Pulmonary artery endothelial cell (primary cell): Measurements from ENCODE around the gene CD70. TPM values are rescaled to one million over a fixed set of nuclear protein-coding genes. Genes with fewer than 3 reads are reported as not detected.
"Not testable (repeated sequence)": the region's sequence is repeated elsewhere in the genome, so short reads cannot be mapped to it uniquely, and the experiment has no call there.

Experiments
- DNase-seq: peaks from one replicate; pipeline ENCODE4 v3.0.0-alpha.2; 2011; ENCODE audit warnings: low read depth, low spot score
- total RNA-seq: library from RNA; depleted of rRNA; stranded (reverse); fragments of >200 nt; gene quantifications from 2 replicates; pipeline ENCODE4 v1.2.3, GENCODE V29; 2014

Gene CD70
- total RNA-seq, 1 donor from 2014 or later = not detected

DNA sequence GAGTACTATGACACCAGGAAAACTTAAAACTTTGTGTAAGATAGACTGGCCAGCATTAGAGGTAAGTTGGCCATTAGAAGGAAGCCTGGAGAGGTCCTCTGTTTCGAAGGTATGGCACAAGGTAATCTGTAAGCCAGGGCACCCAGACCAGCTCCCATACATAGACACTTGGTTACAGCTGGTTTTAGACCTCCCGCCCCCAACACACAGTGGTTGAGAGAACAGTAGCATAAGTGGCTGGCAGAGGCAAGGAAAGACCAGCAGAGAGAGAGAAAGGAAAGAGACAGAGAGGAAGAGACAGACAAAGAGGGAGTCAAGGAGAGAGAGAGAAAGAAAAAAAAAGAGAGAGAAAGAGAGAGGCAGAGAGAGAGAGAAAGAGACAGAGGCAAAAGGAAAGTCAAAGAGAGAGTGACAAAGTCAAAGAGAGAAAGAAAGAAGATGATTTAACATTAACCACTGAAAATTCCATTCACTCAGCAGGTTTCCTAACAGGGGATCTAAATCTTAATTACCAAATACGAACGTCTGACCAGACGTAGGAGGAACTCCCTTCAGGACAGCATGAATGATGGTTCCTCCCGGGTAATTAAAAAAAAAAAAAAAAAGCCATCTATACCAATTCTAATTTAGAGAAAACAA lies 7.4 kb upstream of the CD70 start:
- not testable (repeated sequence) for DNase-seq

- not testable (repeated sequence) for DNase-seq
These were observed 6.7 kb upstream of the CD70 start for GRCh38 chr19:6597471-6598253.

DNA sequence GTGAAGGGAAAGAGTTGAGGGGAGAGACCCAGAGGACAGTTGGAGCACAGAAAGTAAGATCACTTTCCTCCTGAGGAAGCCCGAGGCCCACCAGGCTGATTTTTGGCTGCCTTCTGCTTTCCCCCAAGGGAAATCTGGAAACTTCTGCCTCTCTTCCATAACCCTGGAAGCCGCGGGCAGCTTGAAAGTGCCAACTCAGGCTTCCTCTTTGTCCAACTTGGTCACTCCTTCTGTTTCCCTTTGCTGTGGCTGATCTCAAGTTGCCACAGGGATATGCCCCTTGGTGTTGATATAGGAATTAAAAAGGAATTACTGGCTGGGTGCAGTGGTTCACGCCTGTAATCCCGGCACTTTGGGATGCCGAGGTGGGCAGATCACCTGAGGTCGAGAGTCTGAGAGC lies 5.7 kb upstream of the CD70 start:
- DNase-seq = no peak

- no peak for DNase-seq
These were observed 2.9 kb upstream of the CD70 start for GRCh38 chr19:6593651-6594416.

GRCh38 chr19:6590258-6590826 lies 608 bp downstream of the CD70 start:
- DNase-seq = no peak

DNA sequence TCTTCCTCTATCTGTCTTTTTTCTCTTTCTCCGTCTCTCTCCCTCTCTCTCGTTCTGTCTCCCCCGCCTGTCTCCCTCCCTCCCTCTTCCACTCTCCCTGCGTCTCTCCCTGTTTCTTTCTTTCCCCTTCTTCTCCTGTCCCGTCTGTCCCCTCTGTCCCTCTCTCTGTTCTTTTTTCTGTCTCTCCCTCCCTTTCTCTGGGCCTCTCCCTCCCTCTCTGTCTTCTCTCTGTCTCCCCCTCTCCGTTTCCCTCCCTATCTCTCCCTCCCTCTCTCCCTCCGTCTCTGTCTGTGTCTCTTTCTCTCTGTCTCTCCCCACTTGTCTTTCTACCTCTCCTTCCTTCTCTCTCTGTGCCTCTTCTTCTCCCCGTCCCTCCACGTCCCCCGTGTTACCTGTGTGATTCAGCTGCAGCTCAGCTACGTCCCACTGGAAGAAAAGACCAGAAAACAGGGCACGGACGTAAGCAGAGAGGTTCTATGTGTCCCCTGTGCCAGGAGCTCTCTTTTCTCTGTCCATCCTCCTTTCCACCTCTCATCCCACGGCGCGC lies 1.2 kb downstream of the CD70 start:
- DNase-seq = no peak

DNA sequence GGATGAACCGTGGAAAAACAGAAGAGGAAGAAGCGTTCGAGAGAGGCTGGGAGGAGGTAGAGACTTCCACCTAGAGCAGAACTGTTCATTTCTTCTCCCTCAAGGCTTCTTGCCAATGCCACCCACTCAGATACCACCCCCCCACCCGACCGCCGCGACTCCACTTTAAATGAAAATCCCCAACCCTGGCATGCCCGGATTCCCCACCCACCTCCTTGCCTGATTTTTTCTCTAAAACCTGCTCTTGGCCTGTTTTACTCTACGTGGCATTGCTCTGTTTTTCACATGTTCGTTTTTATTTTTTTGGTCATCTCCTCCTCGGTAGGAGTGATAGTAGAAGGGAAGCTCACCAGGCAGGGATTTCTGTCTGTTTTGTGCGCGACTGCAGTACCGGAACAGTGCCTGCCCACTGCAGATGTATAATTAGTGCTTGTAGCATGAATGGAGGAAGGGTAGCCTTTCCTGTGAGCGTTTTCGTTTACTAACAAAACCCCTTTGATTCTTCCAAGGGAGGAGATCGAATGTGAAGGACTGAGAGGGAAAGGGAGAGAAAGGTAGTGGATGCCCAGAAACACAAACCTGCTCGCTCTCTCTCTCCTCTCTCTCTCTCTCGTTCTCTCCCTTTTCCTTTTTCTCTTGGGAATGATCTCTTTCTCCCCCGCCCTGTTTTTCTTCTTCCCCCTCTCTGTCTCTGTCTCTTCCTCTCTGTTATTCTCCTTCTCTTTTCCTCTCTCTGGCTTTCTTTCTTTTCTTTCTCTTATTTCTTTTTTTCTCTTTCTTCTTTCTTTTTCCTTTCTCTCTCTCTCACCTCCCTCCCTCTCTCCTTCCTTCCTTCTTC lies 2.2 kb downstream of the CD70 start:
- DNase-seq = no peak

DNA sequence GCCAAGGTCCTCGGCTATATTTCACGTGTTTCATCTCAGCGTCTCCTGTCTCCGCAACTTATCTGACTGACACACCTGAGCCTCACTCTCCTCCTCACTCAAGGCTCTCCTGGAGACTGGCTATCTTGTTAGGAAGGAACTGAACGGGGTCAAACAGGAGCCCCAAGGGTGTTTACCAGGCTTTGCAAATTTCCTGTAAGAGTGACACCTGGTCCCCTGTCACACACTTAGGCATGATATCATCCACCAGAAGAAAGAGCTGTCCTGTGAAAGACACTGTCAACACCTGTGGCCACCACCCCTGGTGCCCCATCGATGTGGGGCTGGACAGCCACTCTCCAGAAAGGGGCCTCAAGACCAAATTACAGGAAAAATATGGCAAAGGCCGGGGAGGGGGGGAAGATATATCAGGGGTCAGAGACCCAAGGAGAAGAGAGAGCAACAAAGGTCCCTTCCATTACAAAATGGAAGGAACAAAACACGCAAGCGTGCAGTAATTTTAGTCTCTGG lies 2.9 kb downstream of the CD70 start:
- no peak for DNase-seq

GRCh38 chr19:6587093-6587820 lies 3.7 kb downstream of the CD70 start:
- no peak for DNase-seq

GRCh38 chr19:6586726-6587092 lies 4.2 kb downstream of the CD70 start:
- DNase-seq = no peak

GRCh38 chr19:6586056-6586455 lies 4.9 kb downstream of the CD70 start:
- DNase-seq = no peak

DNA sequence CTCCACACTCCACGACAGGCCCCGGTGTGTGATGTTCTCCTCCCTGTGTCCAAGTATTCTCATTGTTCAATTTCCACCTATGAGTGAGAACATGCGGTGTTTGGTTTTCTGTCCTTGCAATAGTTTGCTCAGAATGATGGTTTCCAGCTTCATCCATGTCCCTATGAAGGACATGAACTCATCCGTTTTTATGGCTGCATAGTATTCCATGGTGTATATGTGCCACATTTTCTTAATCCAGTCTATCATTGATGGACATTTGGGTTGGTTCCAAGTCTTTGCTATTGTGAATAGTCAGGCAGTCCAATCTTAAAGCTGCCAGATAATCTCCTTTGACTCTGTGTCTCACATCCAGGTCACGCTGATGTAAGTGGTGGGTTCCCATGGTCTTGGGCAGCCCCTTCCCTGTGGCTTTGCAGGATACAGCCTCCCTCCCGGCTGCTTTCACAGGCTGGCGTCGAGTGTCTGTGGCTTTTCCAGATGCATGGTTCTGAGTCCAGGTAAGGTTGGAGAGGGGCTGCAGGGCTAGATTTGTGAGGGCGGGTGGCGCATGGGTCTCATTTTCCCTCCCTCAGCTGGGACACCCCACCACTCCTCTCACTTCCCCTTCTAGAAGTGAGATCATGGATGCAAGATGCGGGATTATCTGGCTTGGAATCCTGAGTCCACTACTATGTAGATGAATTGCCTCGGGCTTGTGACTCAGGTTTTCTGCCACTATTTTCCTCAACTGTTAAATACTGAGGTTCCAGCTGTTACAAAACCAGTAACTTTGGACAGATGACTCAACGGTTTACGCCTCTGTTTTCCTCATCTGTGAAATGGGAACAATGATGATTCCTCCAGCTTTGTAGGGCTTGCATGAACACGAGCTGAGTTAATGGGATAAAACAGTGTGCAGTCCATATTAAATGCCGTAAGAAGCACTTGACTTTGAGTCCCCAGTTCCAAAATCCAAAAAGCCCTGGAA lies 8.2 kb downstream of the CD70 start:
- not testable (repeated sequence) for DNase-seq

GRCh38 chr19:6580313-6580712 lies 10.6 kb downstream of the CD70 start:
- DNase-seq = no peak

DNA sequence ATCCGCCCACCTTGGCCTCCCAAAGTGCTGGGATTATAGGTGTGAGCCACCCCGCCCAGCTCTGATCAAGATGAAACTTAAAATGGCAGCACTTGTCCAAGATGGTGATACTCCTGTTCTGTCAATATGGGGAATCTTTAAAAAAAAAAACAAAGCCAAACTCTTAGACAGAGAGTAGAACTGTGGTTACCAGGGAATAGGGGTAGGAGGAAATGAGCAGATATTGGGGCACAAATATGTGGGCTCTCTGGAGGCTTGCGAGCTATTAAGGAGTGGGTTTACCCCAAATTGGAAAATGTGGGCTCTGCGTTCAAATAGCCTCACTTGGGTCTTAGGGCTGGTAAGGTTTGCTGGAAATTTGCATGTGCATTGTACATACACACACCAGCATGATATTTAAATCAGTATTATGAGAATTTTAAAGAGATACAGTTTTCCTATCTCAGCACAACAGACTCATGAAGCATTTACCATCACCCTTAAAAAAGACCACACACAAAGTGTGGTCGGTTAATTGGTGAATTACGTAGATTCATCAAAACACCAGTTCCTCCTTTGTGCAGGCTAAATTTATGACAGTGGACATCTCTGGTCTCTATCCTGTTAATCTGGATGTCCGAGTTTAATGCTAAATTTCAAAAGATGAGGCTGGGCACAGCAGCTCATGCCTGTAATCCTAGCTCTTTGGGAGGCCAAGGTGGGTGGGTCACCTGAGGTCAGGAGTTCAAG lies 11.3 kb downstream of the CD70 start:
- DNase-seq = no peak

- DNase-seq = no peak
These were observed 13.3 kb downstream of the CD70 start for GRCh38 chr19:6577476-6578125.

DNA sequence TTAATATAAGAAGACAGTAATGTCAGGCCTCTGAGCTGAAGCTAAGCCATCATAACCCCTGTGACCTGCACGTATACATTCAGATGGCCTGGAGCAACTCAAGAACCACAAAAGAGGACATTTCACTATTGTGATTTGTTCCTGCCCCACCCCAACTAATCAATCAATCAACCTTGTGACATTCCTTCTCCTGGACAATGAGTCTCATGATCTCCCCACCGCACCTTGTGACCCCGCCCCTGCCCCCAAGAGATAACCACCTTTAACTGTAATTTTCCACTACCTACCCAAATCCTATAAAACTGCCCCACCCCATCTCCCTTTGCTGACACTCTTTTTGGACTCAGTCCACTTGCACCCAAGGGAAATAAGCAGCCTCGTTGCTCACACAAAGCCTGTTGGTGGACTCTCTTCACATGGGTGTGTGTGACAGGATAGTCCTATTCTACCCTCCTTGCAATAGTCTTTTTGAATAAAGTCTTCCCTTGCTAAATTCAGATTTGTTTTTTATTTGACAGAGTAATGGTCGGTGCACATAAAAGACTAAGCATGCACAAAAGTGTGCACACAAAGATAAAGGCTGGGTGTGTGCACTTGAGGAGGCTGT lies 14.0 kb downstream of the CD70 start:
- DNase-seq = no peak

DNA sequence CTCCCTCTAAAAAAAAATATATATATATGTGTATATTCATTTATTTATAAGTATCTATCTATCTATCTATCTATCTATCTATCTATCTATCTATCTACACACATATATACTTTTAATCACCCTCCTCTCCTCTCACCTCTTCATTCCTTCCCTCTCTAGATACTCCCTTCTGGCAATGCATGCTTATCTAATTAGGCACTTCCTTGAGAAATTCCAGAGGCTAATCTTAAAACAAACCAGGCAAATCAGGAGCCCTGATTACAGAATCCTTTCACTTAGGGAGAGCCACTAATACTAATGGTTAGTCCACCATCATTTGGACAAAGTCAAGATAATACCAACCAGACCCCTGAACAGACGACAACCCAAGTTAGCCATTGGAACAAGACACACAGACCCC lies 17.6 kb downstream of the CD70 start:
- no peak for DNase-seq
